HEK293 (cell line): ENCODE results near the gene DISC1.

Experiments
- CTCF ChIA-PET: fragments of 350-600 bp; formaldehyde crosslinking; extraction: SDS; loops from one replicate; lab custom pipeline; 2021; ENCODE audit warnings: antibody characterized with exemption; lab: Yijun Ruan, JAX
- POLR2A ChIA-PET: fragments of 300-600 bp; formaldehyde crosslinking; extraction: SDS; loops from one replicate; lab custom pipeline; 2020; ENCODE audit warnings: antibody characterized with exemption, inconsistent platforms; lab: Yijun Ruan, JAX
- H3K27ac ChIP-seq: fragments of 200-500 bp; sonication (Bioruptor generic); 2 replicates; pipeline ENCODE4 v1.5.1; 2014; ENCODE audit warnings: low read depth, low read length, control low read depth, inconsistent platforms; ENCODE audit errors: extremely low read depth
- H3K36me3 ChIP-seq, 2 experiments: fragments of 200-500 bp in 1 of 2; sonication (Bioruptor generic) in 1 of 2; 1 replicate in 1 of 2; 2 replicates in 1 of 2; pipeline ENCODE4 v1.5.1; 2014 to 2017; ENCODE audit warnings: inconsistent platforms in 2 of 2, low read length in 2 of 2; ENCODE audit not compliant: control insufficient read depth in 2 of 2, insufficient read depth in 1 of 2
- H3K4me1 ChIP-seq: fragments of 200-500 bp; sonication (Bioruptor generic); 2 replicates; pipeline ENCODE4 v1.5.1; 2014; ENCODE audit warnings: mild to moderate bottlenecking, low read length, inconsistent platforms; ENCODE audit not compliant: control insufficient read depth, insufficient read depth
- H3K4me3 ChIP-seq: 2 replicates; pipeline ENCODE4 v1.5.1; 2011; ENCODE audit warnings: low read depth, mild to moderate bottlenecking, control low read depth, low read length, moderate library complexity
- H3K9me3 ChIP-seq: fragments of 200-500 bp; sonication (Bioruptor generic); 2 replicates; pipeline ENCODE4 v1.5.1; 2014; ENCODE audit warnings: low read depth, low read length, inconsistent platforms; ENCODE audit not compliant: control insufficient read depth, insufficient read depth
- HIC1 ChIP-seq: fragments of 450-650 bp; formaldehyde crosslinking; IDR thresholded peaks from 2 replicates; pipeline ENCODE4 v1.5.1; 2016; ENCODE audit warnings: missing biosample characterization, missing genetic modification characterization
- KLF1 ChIP-seq: fragments of 450-650 bp; formaldehyde crosslinking; IDR thresholded peaks from 2 replicates; pipeline ENCODE4 v1.5.1; 2016; ENCODE audit warnings: missing biosample characterization, missing genetic modification characterization
- KLF8 ChIP-seq: fragments of 450-650 bp; formaldehyde crosslinking; IDR thresholded peaks from 2 replicates; pipeline ENCODE4 v1.5.1; 2016; ENCODE audit warnings: missing biosample characterization, missing genetic modification characterization
- SCRT1 ChIP-seq: fragments of 450-650 bp; formaldehyde crosslinking; IDR thresholded peaks from 2 replicates; pipeline ENCODE4 v1.5.1; 2016; ENCODE audit warnings: missing biosample characterization, missing genetic modification characterization, borderline replicate concordance
- SP3 ChIP-seq: fragments of 450-650 bp; formaldehyde crosslinking; IDR thresholded peaks from 2 replicates; pipeline ENCODE4 v1.5.1; 2016; ENCODE audit warnings: missing biosample characterization, missing genetic modification characterization
- ZBTB10 ChIP-seq: fragments of 450-650 bp; formaldehyde crosslinking; IDR thresholded peaks from 2 replicates; pipeline ENCODE4 v1.5.1; 2016; ENCODE audit warnings: missing biosample characterization, missing genetic modification characterization
- ZBTB6 ChIP-seq: fragments of 450-650 bp; formaldehyde crosslinking; IDR thresholded peaks from 2 replicates; pipeline ENCODE4 v1.5.1; 2017; ENCODE audit warnings: missing biosample characterization, missing genetic modification characterization
- ZIC2 ChIP-seq: fragments of 450-650 bp; formaldehyde crosslinking; IDR thresholded peaks from 2 replicates; pipeline ENCODE4 v1.5.1; 2016; ENCODE audit warnings: missing biosample characterization, missing genetic modification characterization
- ZNF114 ChIP-seq: fragments of 450-650 bp; formaldehyde crosslinking; IDR thresholded peaks from 2 replicates; pipeline ENCODE4 v1.5.0; 2017; ENCODE audit warnings: missing biosample characterization, missing genetic modification characterization
- ZNF157 ChIP-seq: fragments of 450-650 bp; formaldehyde crosslinking; IDR thresholded peaks from 2 replicates; pipeline ENCODE4 v1.5.1; 2016; ENCODE audit warnings: missing biosample characterization, missing genetic modification characterization
- ZNF248 ChIP-seq: fragments of 450-650 bp; formaldehyde crosslinking; IDR thresholded peaks from 2 replicates; pipeline ENCODE4 v1.5.1; 2017; ENCODE audit warnings: missing biosample characterization, missing genetic modification characterization
- ZNF521 ChIP-seq: fragments of 450-650 bp; formaldehyde crosslinking; IDR thresholded peaks from 2 replicates; pipeline ENCODE4 v1.5.1; 2017; ENCODE audit warnings: missing biosample characterization, mild to moderate bottlenecking, missing genetic modification characterization
- ZNF658 ChIP-seq: fragments of 450-650 bp; formaldehyde crosslinking; IDR thresholded peaks from 2 replicates; pipeline ENCODE4; 2016; ENCODE audit warnings: missing biosample characterization, missing genetic modification characterization
- ZNF664 ChIP-seq: fragments of 450-650 bp; formaldehyde crosslinking; IDR thresholded peaks from 2 replicates; pipeline ENCODE4 v1.5.1; 2016; ENCODE audit warnings: missing biosample characterization, missing genetic modification characterization
- ZNF785 ChIP-seq: fragments of 450-650 bp; formaldehyde crosslinking; IDR thresholded peaks from 2 replicates; pipeline ENCODE4 v1.5.1; 2016; ENCODE audit warnings: missing biosample characterization, missing genetic modification characterization
- ZNF837 ChIP-seq: fragments of 450-650 bp; formaldehyde crosslinking; IDR thresholded peaks from 2 replicates; pipeline ENCODE4 v1.5.1; 2016; ENCODE audit warnings: missing biosample characterization, missing genetic modification characterization
- ZSCAN23 ChIP-seq: fragments of 450-650 bp; formaldehyde crosslinking; IDR thresholded peaks from 2 replicates; pipeline ENCODE4 v1.5.1; 2016; ENCODE audit warnings: missing biosample characterization, missing genetic modification characterization
- TF ChIP-seq, protein P1 (sequence below): fragments of 450-650 bp; formaldehyde crosslinking; IDR thresholded peaks from 2 replicates; pipeline ENCODE4 v1.5.1; 2016; ENCODE audit warnings: missing biosample characterization, missing genetic modification characterization
- TF ChIP-seq, protein P2 (sequence below): fragments of 450-650 bp; formaldehyde crosslinking; IDR thresholded peaks from 2 replicates; pipeline ENCODE4 v1.5.1; 2016; ENCODE audit warnings: missing biosample characterization, missing genetic modification characterization

The DISC1 gene

DNA sequence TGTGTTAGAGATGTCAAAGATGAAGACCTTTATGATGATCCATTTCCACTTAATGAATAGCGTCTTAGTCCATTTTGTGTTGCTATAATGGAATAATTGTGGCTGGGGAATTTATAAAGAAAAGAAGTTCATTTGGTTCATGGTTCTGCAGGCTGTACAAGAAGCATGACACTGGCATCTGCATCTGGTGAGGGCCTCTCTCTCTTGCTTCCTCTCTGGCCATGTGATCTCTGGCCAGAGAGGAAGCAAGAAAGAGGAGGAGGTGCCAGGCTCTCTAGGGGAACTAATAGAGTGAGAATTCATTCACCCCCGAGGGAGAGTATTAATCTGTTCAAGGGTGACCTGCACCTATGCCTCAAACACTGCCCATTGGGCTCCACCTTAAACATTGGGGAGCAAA is 242.8 kb downstream of the DISC1 start (continued):
- no peak for TF ChIP-seq SCRT1 (tag by site-specific recombination)
- TF ChIP-seq, all 188 proteins: peak for 0

GRCh38 chr1:231871471-231871870 is 244.9 kb downstream of the DISC1 start:
- CTCF ChIA-PET, result no interaction called here
- Histone ChIP-seq H3K27ac (no peak overlapping the region), H3K36me3 (no peaks in the 10 kb centered on the region)
- TF ChIP-seq, protein P1, sequence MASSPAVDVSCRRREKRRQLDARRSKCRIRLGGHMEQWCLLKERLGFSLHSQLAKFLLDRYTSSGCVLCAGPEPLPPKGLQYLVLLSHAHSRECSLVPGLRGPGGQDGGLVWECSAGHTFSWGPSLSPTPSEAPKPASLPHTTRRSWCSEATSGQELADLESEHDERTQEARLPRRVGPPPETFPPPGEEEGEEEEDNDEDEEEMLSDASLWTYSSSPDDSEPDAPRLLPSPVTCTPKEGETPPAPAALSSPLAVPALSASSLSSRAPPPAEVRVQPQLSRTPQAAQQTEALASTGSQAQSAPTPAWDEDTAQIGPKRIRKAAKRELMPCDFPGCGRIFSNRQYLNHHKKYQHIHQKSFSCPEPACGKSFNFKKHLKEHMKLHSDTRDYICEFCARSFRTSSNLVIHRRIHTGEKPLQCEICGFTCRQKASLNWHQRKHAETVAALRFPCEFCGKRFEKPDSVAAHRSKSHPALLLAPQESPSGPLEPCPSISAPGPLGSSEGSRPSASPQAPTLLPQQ, result no peak
- TF ChIP-seq, all 188 proteins: peak for 0
- no peaks in the 10 kb centered on the region for H3K9me3 ChIP-seq
- H3K4me3 ChIP-seq, result no peak overlapping the region
- no peaks in the 10 kb centered on the region; the same call in 1 of the 2 replicates for H3K4me1 ChIP-seq
- POLR2A ChIA-PET, result no interaction called here

- Histone ChIP-seq H3K4me1 (no peaks in the 10 kb centered on the region; the same call in 1 of the 2 replicates), H3K27ac (no peak overlapping the region), H3K9me3 (no peaks in the 10 kb centered on the region), H3K36me3 (no peaks in the 10 kb centered on the region), H3K4me3 (no peak overlapping the region)
- no peak for TF ChIP-seq ZBTB6 (tag by site-specific recombination)
- TF ChIP-seq ZNF521 (tag by site-specific recombination), result no peak
- no peak for TF ChIP-seq KLF8 (tag by site-specific recombination)
- TF ChIP-seq ZNF658 (tag by site-specific recombination), result no peak
- no peak for TF ChIP-seq ZIC2 (tag by site-specific recombination)
- TF ChIP-seq, protein P2, sequence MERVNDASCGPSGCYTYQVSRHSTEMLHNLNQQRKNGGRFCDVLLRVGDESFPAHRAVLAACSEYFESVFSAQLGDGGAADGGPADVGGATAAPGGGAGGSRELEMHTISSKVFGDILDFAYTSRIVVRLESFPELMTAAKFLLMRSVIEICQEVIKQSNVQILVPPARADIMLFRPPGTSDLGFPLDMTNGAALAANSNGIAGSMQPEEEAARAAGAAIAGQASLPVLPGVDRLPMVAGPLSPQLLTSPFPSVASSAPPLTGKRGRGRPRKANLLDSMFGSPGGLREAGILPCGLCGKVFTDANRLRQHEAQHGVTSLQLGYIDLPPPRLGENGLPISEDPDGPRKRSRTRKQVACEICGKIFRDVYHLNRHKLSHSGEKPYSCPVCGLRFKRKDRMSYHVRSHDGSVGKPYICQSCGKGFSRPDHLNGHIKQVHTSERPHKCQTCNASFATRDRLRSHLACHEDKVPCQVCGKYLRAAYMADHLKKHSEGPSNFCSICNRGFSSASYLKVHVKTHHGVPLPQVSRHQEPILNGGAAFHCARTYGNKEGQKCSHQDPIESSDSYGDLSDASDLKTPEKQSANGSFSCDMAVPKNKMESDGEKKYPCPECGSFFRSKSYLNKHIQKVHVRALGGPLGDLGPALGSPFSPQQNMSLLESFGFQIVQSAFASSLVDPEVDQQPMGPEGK (tag by site-specific recombination), result no peak
- TF ChIP-seq HIC1, result no peak
- TF ChIP-seq ZNF837 (tag by site-specific recombination), result no peak
- no peak for TF ChIP-seq ZNF248 (tag by site-specific recombination)
- no peak for TF ChIP-seq ZNF114 (tag by site-specific recombination)
- TF ChIP-seq ZBTB10 (tag by site-specific recombination), result no peak
- TF ChIP-seq KLF1, result no peak
- TF ChIP-seq ZNF157 (tag by site-specific recombination), result no peak
- no peak for TF ChIP-seq ZNF664 (tag by site-specific recombination)
- TF ChIP-seq SP3 (tag by site-specific recombination), result no peak
- no peak for TF ChIP-seq ZSCAN23 (tag by site-specific recombination)
- TF ChIP-seq ZNF785 (tag by site-specific recombination), result no peak
- CTCF ChIA-PET, result interaction anchor here (0.5 kb wide), 1 partner anchor 229 kb away, joined by 3 read pairs; no protein-coding TSS in a partner anchor
- POLR2A ChIA-PET, result interaction anchor here (0.7 kb wide), 1 partner anchor 433 kb away, joined by 3 read pairs; no protein-coding TSS in a partner anchor
Measured at GRCh38 chr1:231871878-231872277, 245.3 kb downstream of the DISC1 start.
